ENCODE data around the gene CLASP1.
A peak's percentile ranks its signal among the peaks of the same experiment; 100 is the strongest.
"Not testable (repeated sequence)": the region's sequence is repeated elsewhere in the genome, so short reads cannot be mapped to it uniquely, and the experiment has no call there.

Gene CLASP1

DNA sequence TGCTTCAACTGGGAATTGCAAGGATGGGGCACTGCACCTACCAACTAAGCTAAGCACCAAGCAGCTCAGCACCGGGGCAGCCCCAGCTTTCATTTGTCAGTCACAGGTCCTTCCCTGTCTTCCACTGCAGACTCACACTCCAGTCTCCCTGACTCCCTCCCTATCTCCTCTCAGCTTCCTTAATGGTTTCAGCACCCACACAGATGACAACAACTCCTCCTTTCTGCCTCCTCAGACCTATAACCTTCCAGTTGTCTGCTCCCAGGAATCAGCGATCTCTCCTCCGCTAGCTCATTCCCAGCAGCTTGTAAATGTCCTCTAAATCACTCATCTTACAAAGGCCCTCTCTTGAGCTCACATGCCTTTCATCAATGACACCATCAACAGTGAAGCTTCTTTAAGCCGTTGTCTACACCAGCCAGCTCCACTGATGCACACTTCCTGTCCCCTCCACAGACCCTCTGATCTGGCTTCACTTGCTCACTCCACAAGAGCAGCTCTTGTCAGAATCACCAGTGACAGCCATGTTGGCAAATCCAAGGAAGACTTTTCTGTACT is 32.1 kb downstream of the CLASP1 start:
- no peak for DNase-seq

- DNase-seq: no peak
Measured at GRCh38 chr2:121613774-121614173, 35.5 kb downstream of the CLASP1 start.

DNA sequence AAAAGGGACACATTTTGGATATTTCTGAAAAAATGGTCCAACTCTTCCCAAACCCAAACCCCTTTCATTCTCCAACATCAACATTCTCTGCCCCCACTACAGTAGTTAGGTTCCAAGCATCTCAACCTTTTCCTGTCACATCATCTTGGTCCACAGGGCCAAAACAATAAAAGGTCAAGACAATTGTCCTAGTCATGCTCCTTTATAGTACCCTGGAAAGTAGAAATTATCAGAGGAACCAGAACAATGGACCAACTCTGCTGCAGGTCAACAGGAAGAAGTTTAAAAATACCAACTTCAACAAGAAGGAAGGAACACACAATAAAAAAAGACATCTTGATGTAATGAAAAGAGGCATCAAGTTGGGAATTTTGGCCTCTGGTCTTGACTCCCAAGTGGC is 36.1 kb downstream of the CLASP1 start:
- DNase-seq: no peak

- no peak for DNase-seq
Measured at GRCh38 chr2:121611730-121612705, 37.2 kb downstream of the CLASP1 start.

DNA sequence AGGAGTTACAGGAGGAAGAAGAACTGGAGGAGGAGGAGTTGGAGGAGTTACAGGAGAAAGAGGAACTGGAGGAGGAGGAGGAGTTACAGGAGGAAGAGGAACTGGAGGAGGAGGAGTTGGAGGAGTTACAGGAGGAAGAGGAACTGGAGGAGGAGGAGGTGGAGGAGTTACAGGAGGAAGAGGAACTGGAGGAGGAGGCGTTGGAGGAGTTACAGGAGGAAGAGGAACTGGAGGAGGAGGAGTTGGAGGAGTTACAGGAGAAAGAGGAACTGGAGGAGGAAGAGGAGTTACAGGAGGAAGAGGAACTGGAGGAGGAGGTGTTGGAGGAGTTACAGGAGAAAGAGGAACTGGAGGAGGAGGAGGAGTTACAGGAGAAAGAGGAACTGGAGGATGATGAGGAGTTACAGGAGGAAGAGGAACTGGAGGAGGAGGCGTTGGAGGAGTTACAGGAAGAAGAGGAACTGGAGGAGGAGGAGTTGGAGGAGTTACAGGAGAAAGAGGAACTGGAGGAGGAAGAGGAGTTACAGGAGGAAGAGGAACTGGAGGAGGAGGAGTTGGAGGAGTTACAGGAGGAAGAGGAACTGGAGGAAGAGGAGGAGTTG is 38.1 kb downstream of the CLASP1 start:
- not testable (repeated sequence) for DNase-seq

DNA sequence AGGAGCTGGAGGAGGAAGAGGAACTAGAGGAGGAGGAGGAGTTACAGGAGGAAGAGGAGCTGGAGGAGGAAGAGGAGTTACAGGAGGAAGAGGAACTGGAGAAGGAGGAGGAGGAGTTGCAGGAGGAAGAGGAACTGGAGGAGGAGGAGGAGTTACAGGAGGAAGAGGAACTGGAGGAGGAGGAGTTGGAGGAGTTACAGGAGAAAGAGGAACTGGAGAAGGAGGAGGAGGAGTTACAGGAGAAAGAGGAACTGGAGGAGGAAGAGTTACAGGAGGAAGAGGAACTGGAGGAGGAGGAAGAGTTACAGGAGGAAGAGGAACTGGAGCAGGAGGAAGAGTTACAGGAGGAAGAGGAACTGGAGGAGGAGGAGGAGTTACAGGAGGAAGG is 38.8 kb downstream of the CLASP1 start:
- not testable (repeated sequence) for DNase-seq

GRCh38 chr2:121608967-121609366 is 40.3 kb downstream of the CLASP1 start:
- no peak for DNase-seq

- DNase-seq: no peak
Measured at GRCh38 chr2:121608367-121608766, 40.9 kb downstream of the CLASP1 start.

DNA sequence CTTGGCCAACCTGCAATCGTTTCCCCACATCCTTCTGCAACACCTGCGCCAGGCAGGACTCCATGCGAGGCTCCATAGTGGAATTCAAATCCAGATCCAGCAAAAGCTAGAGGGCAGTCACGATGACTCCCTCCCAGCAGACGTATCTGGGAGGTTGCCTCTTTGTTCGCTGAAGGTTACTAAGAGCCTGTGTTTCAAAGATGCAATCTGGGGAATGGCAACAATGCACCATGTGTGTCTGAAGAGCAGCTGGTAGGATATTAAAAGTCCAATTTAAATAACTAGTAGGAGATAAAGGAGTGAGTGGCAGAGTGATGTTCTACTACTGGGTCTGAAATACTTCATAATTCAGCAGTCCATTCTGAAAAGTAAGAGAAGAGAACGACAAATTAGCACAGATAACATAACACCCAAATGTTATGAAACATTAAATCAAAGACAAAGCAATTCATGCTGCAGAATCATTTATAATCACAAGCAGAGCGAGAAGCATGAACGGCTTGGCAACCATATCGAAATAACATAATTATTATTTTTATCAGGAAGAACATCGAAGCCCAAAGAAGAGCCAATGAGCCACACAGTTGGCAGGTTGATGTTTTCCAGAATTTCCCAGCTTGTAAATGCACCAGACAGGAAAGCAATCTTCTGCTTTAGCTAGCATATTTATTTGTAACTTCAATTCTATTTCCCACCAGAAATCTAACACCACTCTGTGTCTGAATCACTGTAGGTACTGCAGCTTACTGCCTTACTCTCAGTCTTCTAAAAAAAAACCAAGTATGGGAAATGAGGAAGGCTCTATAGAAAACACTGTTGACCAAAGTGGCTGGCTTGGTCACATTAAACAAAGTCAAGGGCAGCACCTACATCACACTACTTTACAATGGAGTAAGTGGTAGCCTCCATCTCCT is 43.2 kb downstream of the CLASP1 start:
- DNase-seq: peak in 1 of 51 donors; percentile 30

DNA sequence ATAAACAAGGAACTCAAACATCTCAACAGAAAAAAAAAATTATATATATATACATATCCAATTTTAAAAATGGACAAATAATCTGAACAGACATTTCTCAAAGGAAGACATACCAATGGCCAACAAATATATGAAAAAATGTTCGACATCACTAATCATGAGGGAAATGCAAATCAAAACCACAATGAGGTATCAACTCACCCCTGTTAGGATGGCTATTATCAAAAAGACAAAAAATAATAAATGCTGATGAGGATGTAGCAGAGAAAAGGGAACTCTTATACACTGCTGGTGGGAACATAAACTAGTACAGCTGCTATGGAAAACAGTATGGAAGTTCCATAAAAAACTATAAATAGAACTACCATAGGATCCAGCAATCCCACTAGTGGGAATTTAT is 46.1 kb downstream of the CLASP1 start:
- DNase-seq: no peak

DNA sequence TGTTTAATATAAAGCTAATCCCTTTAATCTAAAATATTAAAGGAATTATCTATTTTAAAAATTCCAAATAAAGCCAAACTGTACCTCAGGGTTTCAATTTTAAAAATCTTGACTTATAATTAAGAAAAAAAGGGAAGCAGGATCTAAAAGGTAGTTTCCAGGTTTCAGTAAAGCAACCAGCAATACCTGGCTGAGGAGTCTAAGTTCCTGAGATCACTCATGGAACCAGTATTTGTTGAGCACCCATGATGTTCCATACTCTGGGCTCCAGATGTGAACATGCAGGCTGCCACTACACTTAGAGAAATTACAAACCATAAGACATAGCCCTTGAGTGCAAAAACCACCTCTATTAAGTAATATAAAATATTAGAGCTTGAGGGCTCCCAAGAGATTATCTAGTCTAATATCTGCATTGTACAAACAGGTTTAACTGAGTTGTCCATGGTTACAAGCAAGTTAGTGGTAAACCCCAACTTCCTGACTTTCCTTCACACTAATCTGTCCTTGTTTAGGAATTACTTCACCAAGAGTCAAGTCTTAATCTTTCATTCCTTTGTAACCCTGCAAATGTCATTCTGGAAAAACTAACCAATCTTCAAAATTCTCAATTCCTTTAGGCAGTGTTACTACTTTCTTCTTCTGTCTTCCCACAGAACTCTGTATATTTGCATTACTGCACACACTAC is 49.2 kb downstream of the CLASP1 start:
- no peak for DNase-seq

- no peak for DNase-seq
Measured at GRCh38 chr2:121598087-121598486, 51.2 kb downstream of the CLASP1 start.

GRCh38 chr2:121596221-121597080 is 52.8 kb downstream of the CLASP1 start:
- DNase-seq: peak in 9 of 51 donors; percentile 9 to 38 (median 16)

GRCh38 chr2:121595012-121595891 is 54.0 kb downstream of the CLASP1 start:
- DNase-seq: no peak

GRCh38 chr2:121591199-121591598 is 58.1 kb downstream of the CLASP1 start:
- DNase-seq: no peak

DNA sequence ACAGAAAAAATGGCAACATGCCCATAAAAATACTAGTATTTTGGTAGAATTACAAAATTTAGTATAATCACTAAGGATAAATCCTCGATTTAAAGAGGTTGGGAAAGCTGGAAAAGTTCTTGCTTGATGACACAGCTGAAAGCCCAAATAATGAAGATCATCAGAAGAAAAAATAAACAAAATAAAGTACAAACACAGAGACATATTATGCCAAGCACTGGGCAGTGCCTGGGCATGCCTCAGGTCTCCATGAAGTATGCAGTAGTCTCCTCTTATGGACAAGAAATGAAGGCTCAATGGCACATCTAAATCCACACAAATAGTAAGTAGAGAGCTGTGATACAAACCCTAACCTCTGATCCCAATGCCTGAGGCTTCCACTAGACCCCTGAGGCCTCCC is 60.9 kb downstream of the CLASP1 start:
- no peak for DNase-seq

DNA sequence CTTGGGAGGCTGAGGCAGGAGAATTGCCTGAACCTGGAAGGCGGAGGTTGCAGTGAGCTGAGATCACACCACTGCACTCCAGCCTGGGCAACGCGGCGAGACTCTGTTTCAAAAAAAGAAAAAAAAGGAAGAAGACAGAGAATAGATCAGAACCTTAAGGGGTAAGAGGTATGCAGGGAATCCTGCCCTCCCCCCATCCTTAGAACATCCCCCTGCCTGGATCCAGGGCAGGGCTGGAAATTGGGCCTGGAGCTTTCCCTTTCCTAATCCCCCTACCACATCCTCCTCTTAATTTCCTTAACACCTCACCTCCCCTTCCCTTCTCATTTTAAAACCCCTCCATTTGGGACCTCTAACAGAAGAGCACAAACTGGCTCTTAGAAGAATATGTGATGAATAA is 62.1 kb downstream of the CLASP1 start:
- DNase-seq: no peak

- DNase-seq: no peak
Measured at GRCh38 chr2:121584741-121585140, 64.5 kb downstream of the CLASP1 start.

GRCh38 chr2:121583555-121583954 is 65.7 kb downstream of the CLASP1 start:
- no peak for DNase-seq

Measured in hypothalamus (tissue), 51 donors.